K562 (cell line): Measurements from ENCODE around the gene ANKRD34A. TPM values are rescaled to one million over a fixed set of nuclear protein-coding genes. Genes with fewer than 3 reads are reported as not detected.

Experiments
- ATF1 ChIP-seq, 2 experiments: fragments of 450-650 bp in 1 of 2; IDR thresholded peaks; 2 replicates each; pipeline ENCODE4 v1.6.1; 2016; ENCODE audit warnings: missing compliant biosample characterization in 1 of 2, missing genetic modification characterization in 1 of 2
- HDAC8 ChIP-seq: fragments of 450-650 bp; IDR thresholded peaks from 2 replicates; pipeline ENCODE4 v1.6.1; 2016; ENCODE audit warnings: mild to moderate bottlenecking, missing genetic modification characterization, moderate library complexity, missing compliant biosample characterization
- JUNB ChIP-seq: fragments of 450-650 bp; formaldehyde crosslinking; conservative IDR thresholded peaks from 2 replicates; pipeline ENCODE4 v1.4.0; 2020; ENCODE audit warnings: mild to moderate bottlenecking
- LARP7 ChIP-seq: fragments of 450-650 bp; IDR thresholded peaks from 2 replicates; pipeline ENCODE4 v1.6.1; 2016
- MBD2 ChIP-seq: sonication (generic); IDR thresholded peaks from 2 replicates; pipeline ENCODE4 v1.6.1; 2016; ENCODE audit warnings: low read depth, borderline replicate concordance
- MYBL2 ChIP-seq, 2 experiments: fragments of 450-650 bp in 1 of 2; sonication (generic) in 1 of 2; formaldehyde crosslinking in 1 of 2; IDR thresholded peaks; 2 replicates each; pipeline versions ENCODE4 v1.6.1 to v1.8.1; 2017 to 2022; ENCODE audit warnings: borderline replicate concordance in 1 of 2, inconsistent platforms in 1 of 2, low read depth in 1 of 2, mild to moderate bottlenecking in 1 of 2, missing genetic modification reagents in 1 of 2, moderate library complexity in 1 of 2
- NBN ChIP-seq: fragments of 450-650 bp; IDR thresholded peaks from 2 replicates; pipeline ENCODE4 v1.6.1; 2016; ENCODE audit warnings: low read depth, mild to moderate bottlenecking
- NR1H2 ChIP-seq: sonication (generic); formaldehyde crosslinking; IDR thresholded peaks from 2 replicates; pipeline ENCODE4 v1.4.0; 2020; ENCODE audit warnings: mild to moderate bottlenecking, missing genetic modification reagents
- RBM17 ChIP-seq: fragments of 200-400 bp; formaldehyde crosslinking; IDR thresholded peaks from 2 replicates; pipeline ENCODE4 v1.6.1; 2017; ENCODE audit warnings: low read depth, mild to moderate bottlenecking, low read length, borderline replicate concordance
- RCOR1 ChIP-seq, 2 experiments: IDR thresholded peaks; 2 replicates each; pipeline ENCODE4 v1.6.1; 2012; ENCODE audit warnings: low read depth in 2 of 2, low read length in 2 of 2, borderline replicate concordance in 1 of 2, improper control_type of control experiment in 1 of 2
- SAFB2 ChIP-seq: fragments of 200-400 bp; formaldehyde crosslinking; IDR thresholded peaks from 2 replicates; pipeline ENCODE4 v1.6.1; 2018; ENCODE audit warnings: borderline replicate concordance, low read length, low read depth, moderate library complexity; ENCODE audit not compliant: severe bottlenecking
- SAP30 ChIP-seq: fragments of 200-600 bp; sonication (generic); IDR thresholded peaks from 2 replicates; pipeline ENCODE4 v1.6.1; 2012; ENCODE audit warnings: borderline replicate concordance, low read depth, mild to moderate bottlenecking, moderate library complexity, low read length, control low read depth, inconsistent platforms; ENCODE audit not compliant: insufficient read depth, poor library complexity, severe bottlenecking
- TRIM24 ChIP-seq, 2 experiments: fragments of 450-650 bp; IDR thresholded peaks; 2 replicates each; pipeline ENCODE4 v1.6.1; 2016
- ZBTB8A ChIP-seq: fragments of 450-650 bp; IDR thresholded peaks from 2 replicates; pipeline ENCODE4 v1.6.1; 2018; ENCODE audit warnings: mild to moderate bottlenecking, moderate library complexity; ENCODE audit not compliant: partially characterized antibody
- ZFPM2 ChIP-seq: fragments of 250-450 bp; sonication (Bioruptor Pico); IDR thresholded peaks from 2 replicates; pipeline ENCODE4 v1.5.1; 2022; ENCODE audit warnings: mild to moderate bottlenecking
- ZNF263 ChIP-seq: sonication (generic); formaldehyde crosslinking; IDR thresholded peaks from 2 replicates; pipeline ENCODE4 v1.8.0; 2022; ENCODE audit warnings: mild to moderate bottlenecking, missing genetic modification reagents, borderline replicate concordance
- ZNF274 ChIP-seq: IDR thresholded peaks from 2 replicates; pipeline ENCODE4 v1.6.1; 2011; ENCODE audit warnings: low read depth, mild to moderate bottlenecking, low read length, moderate library complexity, borderline replicate concordance
- ZNF644 ChIP-seq: fragments of 200-800 bp; sonication (Bioruptor generic); IDR thresholded peaks from 2 replicates; pipeline ENCODE4 v1.6.1; 2016; ENCODE audit warnings: low read depth, missing genetic modification characterization, missing compliant biosample characterization
- polyA plus RNA-seq, 8 experiments: library from polyadenylated mRNA; depleted of rRNA in 4 of 8; stranded (reverse) in 5 of 8; unstranded in 3 of 8; fragments of >200 nt; fragmentation: Nextera tagmentation in 2 of 8; fragmentation: Illumina TruSeq in 1 of 8; extraction: Ambion mirVana in 2 of 8; extraction: Trizol in 1 of 8; gene quantifications; 2 replicates each; pipeline versions ENCODE4 v1.2.1 to v1.2.3, GENCODE V29; 2011 to 2014; ENCODE audit warnings: inconsistent platforms in 1 of 8, missing spikeins in 1 of 8
- total RNA-seq, 7 experiments: library from RNA; depleted of rRNA in 6 of 7; stranded (reverse); fragments of >200 nt in 6 of 7; fragmentation: Illumina TruSeq in 2 of 7; extraction: Trizol in 2 of 7; gene quantifications; 2 replicates each; pipeline versions ENCODE4 v1.2.1 to v1.2.3, GENCODE V29; 2011 to 2021; ENCODE audit warnings: low replicate concordance in 1 of 7
- TF ChIP-seq, protein P1 (sequence below): fragments of 250-450 bp; sonication (Bioruptor Pico); IDR thresholded peaks from 2 replicates; pipeline ENCODE4 v1.8.0; 2021; ENCODE audit warnings: borderline replicate concordance, mild to moderate bottlenecking, moderate library complexity; ENCODE audit not compliant: poor library complexity, severe bottlenecking
- TF ChIP-seq, protein P2 (sequence below): IDR thresholded peaks from 2 replicates; pipeline ENCODE4 v1.6.1; 2011; ENCODE audit warnings: borderline replicate concordance, low read depth, mild to moderate bottlenecking, moderate library complexity, low read length; ENCODE audit not compliant: insufficient read depth, poor library complexity, severe bottlenecking
- TF ChIP-seq, protein P3 (sequence below): fragments of 450-650 bp; IDR thresholded peaks from 2 replicates; pipeline ENCODE4 v1.6.1; 2017; ENCODE audit warnings: mild to moderate bottlenecking, moderate library complexity
- TF ChIP-seq, protein P4 (sequence below): sonication (generic); formaldehyde crosslinking; IDR thresholded peaks from 2 replicates; pipeline ENCODE4 v1.8.1; 2023; ENCODE audit warnings: mild to moderate bottlenecking, missing genetic modification reagents

The ANKRD34A gene
- total and polyA plus RNA-seq, 9 of the 15 experiments (the other 6 are each of a cell fraction or from before 2014, with no cell fraction given) = 0.06 to 1.6 (median 0.43) TPM

DNA sequence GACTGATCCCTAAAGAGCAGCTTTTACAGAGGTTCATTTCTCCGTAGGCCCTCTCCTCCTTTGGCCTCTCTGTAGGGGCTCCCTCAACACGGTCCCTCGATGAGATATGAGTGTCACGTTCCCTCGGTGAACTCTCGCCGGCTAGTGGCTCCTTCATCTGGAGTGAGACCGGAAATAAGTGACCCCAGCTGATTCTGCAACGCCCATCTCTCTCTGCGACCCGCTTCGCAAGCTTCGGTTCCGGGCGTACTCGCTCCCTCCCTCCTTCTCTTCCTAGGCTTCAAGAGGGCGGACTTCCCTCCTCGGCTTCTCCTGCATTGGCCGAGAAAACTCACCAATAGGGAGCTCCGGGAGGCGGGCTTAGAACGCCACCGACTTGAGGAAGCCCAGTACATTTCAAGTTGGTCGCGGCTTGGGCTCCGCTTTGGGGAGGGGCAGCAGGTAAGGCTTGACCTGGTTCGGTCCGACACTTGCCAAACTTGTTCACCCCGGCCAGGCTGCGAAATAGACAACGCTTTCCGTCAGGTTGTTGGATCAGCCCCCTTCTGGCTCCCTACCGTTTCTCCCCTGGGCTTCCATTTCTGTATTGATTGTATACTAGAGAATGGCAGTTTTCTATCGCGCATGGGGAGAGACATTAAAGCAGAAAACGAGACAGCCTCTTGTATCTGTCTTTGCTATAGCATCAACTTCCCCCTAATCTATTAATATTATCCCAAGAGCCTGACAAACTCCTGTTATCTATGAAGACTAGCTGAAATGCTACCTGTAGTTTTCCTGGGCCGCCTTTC lies at the start of gene ANKRD34A, which contains the start of gene POLR3GL (continued):
- TF ChIP-seq MBD2 (peak; percentile 63; the same call in 1 of the 2 replicates), ATF1 (CRISPR knock-in tag; IDR thresholded peaks at IDR 0.05) (no peak), ATF1 (tag; IDR thresholded peaks at IDR 0.05) (no peak; the same call in none of the 2 replicates), ZBTB8A (no peak), ZNF263 (no peak; the same call in 1 of the 2 replicates), ZNF644 (tag) (no peak), ZFPM2 (CRISPR knock-in tag) (no peak), MYBL2 (IDR thresholded peaks at IDR 0.05; ENCODE audit: low read depth) (no peak), MYBL2 (CRISPR knock-in tag; IDR thresholded peaks at IDR 0.05; ENCODE audit: borderline replicate concordance) (no peak), NR1H2 (CRISPR knock-in tag) (no peak), SAFB2 (no peak), JUNB (CRISPR knock-in tag) (no peak), HDAC8 (no peak), RCOR1 (IDR thresholded peaks at IDR 0.05; ENCODE audit: borderline replicate concordance in 1 of 2, low read depth in 2 of 2, low read length in 2 of 2) (peak in 1 of 2 experiments; percentile 55; a peak in 2 of 4 replicates), RBM17 (no peak), SAP30 (peak; percentile 25), ZNF274 (no peak), TRIM24 (IDR thresholded peaks at IDR 0.05) (no peak), LARP7 (no peak), NBN (peak; percentile 48; the same call in 1 of the 2 replicates)
- TF ChIP-seq, protein P1, sequence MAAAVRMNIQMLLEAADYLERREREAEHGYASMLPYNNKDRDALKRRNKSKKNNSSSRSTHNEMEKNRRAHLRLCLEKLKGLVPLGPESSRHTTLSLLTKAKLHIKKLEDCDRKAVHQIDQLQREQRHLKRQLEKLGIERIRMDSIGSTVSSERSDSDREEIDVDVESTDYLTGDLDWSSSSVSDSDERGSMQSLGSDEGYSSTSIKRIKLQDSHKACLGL (CRISPR knock-in tag) = no peak
- TF ChIP-seq, protein P2, sequence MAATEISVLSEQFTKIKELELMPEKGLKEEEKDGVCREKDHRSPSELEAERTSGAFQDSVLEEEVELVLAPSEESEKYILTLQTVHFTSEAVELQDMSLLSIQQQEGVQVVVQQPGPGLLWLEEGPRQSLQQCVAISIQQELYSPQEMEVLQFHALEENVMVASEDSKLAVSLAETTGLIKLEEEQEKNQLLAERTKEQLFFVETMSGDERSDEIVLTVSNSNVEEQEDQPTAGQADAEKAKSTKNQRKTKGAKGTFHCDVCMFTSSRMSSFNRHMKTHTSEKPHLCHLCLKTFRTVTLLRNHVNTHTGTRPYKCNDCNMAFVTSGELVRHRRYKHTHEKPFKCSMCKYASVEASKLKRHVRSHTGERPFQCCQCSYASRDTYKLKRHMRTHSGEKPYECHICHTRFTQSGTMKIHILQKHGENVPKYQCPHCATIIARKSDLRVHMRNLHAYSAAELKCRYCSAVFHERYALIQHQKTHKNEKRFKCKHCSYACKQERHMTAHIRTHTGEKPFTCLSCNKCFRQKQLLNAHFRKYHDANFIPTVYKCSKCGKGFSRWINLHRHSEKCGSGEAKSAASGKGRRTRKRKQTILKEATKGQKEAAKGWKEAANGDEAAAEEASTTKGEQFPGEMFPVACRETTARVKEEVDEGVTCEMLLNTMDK = no peak
- TF ChIP-seq, protein P3, sequence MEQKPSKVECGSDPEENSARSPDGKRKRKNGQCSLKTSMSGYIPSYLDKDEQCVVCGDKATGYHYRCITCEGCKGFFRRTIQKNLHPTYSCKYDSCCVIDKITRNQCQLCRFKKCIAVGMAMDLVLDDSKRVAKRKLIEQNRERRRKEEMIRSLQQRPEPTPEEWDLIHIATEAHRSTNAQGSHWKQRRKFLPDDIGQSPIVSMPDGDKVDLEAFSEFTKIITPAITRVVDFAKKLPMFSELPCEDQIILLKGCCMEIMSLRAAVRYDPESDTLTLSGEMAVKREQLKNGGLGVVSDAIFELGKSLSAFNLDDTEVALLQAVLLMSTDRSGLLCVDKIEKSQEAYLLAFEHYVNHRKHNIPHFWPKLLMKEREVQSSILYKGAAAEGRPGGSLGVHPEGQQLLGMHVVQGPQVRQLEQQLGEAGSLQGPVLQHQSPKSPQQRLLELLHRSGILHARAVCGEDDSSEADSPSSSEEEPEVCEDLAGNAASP = no peak
- TF ChIP-seq, protein P4, sequence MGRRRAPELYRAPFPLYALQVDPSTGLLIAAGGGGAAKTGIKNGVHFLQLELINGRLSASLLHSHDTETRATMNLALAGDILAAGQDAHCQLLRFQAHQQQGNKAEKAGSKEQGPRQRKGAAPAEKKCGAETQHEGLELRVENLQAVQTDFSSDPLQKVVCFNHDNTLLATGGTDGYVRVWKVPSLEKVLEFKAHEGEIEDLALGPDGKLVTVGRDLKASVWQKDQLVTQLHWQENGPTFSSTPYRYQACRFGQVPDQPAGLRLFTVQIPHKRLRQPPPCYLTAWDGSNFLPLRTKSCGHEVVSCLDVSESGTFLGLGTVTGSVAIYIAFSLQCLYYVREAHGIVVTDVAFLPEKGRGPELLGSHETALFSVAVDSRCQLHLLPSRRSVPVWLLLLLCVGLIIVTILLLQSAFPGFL (CRISPR knock-in tag) = no peak
